Measurements from ENCODE around the gene THOC3.
"Not testable (repeated sequence)": the region's sequence is repeated elsewhere in the genome, so short reads cannot be mapped to it uniquely, and the experiment has no call there.

The THOC3 gene

GRCh38 chr5:175967471-175968372 lies at the start of gene THOC3:
TSS of gene THOC3 (minus strand) at chr5:175968315. CDS start at chr5:175968208, 107 bp downstream.
- not testable (repeated sequence) for DNase-seq

GRCh38 chr5:176017324-176017723 lies 49.2 kb upstream of the THOC3 start:
- DNase-seq: not testable (repeated sequence)

GRCh38 chr5:176014360-176014759 lies 46.2 kb upstream of the THOC3 start:
- not testable (repeated sequence) for DNase-seq

- DNase-seq: not testable (repeated sequence)
Measured at GRCh38 chr5:176011088-176011487, 43.0 kb upstream of the THOC3 start.

GRCh38 chr5:176010202-176010601 lies 42.1 kb upstream of the THOC3 start:
- not testable (repeated sequence) for DNase-seq

- DNase-seq: not testable (repeated sequence)
Measured at GRCh38 chr5:176007220-176007619, 39.1 kb upstream of the THOC3 start.

GRCh38 chr5:176006819-176007218 lies 38.7 kb upstream of the THOC3 start:
- not testable (repeated sequence) for DNase-seq

GRCh38 chr5:175997979-175998378 lies 29.9 kb upstream of the THOC3 start:
- not testable (repeated sequence) for DNase-seq

GRCh38 chr5:175997495-175997894 lies 29.4 kb upstream of the THOC3 start:
- DNase-seq: not testable (repeated sequence)

GRCh38 chr5:175996791-175997190 lies 28.7 kb upstream of the THOC3 start:
- not testable (repeated sequence) for DNase-seq

- DNase-seq: not testable (repeated sequence)
Measured at GRCh38 chr5:175995506-175995905, 27.4 kb upstream of the THOC3 start.

- not testable (repeated sequence) for DNase-seq
Measured at GRCh38 chr5:175979371-175979995, 11.4 kb upstream of the THOC3 start.

- DNase-seq: not testable (repeated sequence)
Measured at GRCh38 chr5:175968381-175968780, 266 bp upstream of the THOC3 start.

GRCh38 chr5:175962329-175962728 lies 5.8 kb downstream of the THOC3 start:
- DNase-seq: not testable (repeated sequence)

GRCh38 chr5:175960228-175960627 lies 7.9 kb downstream of the THOC3 start:
- not testable (repeated sequence) for DNase-seq

GRCh38 chr5:175958515-175958914 lies 9.6 kb downstream of the THOC3 start:
- DNase-seq: not testable (repeated sequence)

- not testable (repeated sequence) for DNase-seq
Measured at GRCh38 chr5:175954107-175954506, 14.0 kb downstream of the THOC3 start.

- not testable (repeated sequence) for DNase-seq
Measured at GRCh38 chr5:175952810-175953209, 15.3 kb downstream of the THOC3 start.

- DNase-seq: not testable (repeated sequence)
Measured at GRCh38 chr5:175951339-175951969, 16.7 kb downstream of the THOC3 start.

- not testable (repeated sequence) for DNase-seq
Measured at GRCh38 chr5:175948329-175949108, 19.6 kb downstream of the THOC3 start.

GRCh38 chr5:175943253-175943652 lies 24.9 kb downstream of the THOC3 start:
- not testable (repeated sequence) for DNase-seq

- not testable (repeated sequence) for DNase-seq
Measured at GRCh38 chr5:175940632-175941031, 27.5 kb downstream of the THOC3 start.
